Hepatocyte (in vitro differentiated cells): ENCODE results near the gene CPED1. TPM values are rescaled to one million over a fixed set of nuclear protein-coding genes. Genes with fewer than 3 reads are reported as not detected.

Experiments used
- DNase-seq: peaks from one replicate; pipeline ENCODE4 v3.0.0-alpha.2; 2016; ENCODE audit warnings: low spot score
- H2AFZ ChIP-seq: fragments of 200-600 bp; sonication (generic); 2 replicates; pipeline ENCODE4 v1.6.0; 2016; ENCODE audit warnings: antibody characterized with exemption, mild to moderate bottlenecking
- H3K27ac ChIP-seq: fragments of 200-600 bp; sonication (generic); 2 replicates; pipeline ENCODE4 v1.5.1; 2016; ENCODE audit warnings: mild to moderate bottlenecking
- H3K27me3 ChIP-seq: fragments of 200-600 bp; sonication (generic); 2 replicates; pipeline ENCODE4 v1.6.1; 2016
- H3K36me3 ChIP-seq: fragments of 200-600 bp; sonication (generic); replicated peaks from 2 replicates; pipeline ENCODE4 v1.5.1; 2016; ENCODE audit warnings: low read depth; ENCODE audit not compliant: insufficient read depth
- H3K4me1 ChIP-seq: fragments of 200-600 bp; sonication (generic); 2 replicates; pipeline ENCODE4 v1.5.1; 2016; ENCODE audit warnings: mild to moderate bottlenecking, moderate library complexity; ENCODE audit not compliant: insufficient read depth
- H3K4me2 ChIP-seq: fragments of 200-600 bp; sonication (generic); 2 replicates; pipeline ENCODE4 v1.6.0; 2016
- H3K4me3 ChIP-seq: fragments of 200-600 bp; sonication (generic); 2 replicates; pipeline ENCODE4 v1.5.1; 2016; ENCODE audit warnings: mild to moderate bottlenecking
- H3K79me2 ChIP-seq: fragments of 200-600 bp; sonication (generic); 2 replicates; pipeline ENCODE4 v1.6.0; 2017; ENCODE audit warnings: mild to moderate bottlenecking
- H3K9me2 ChIP-seq: fragments of 200-600 bp; sonication (generic); replicated peaks from 2 replicates; pipeline ENCODE4 v1.6.0; 2017; ENCODE audit warnings: mild to moderate bottlenecking; ENCODE audit not compliant: insufficient read depth
- H3K9me3 ChIP-seq: fragments of 200-600 bp; sonication (generic); 2 replicates; pipeline ENCODE4 v1.5.1; 2016; ENCODE audit warnings: low read depth, mild to moderate bottlenecking
- H4K20me1 ChIP-seq: fragments of 200-600 bp; sonication (generic); 2 replicates; pipeline ENCODE4 v1.6.0; 2016; ENCODE audit warnings: mild to moderate bottlenecking; ENCODE audit not compliant: insufficient read depth, poor library complexity, severe bottlenecking
- CTCF ChIP-seq: fragments of 200-600 bp; sonication (generic); IDR thresholded peaks from 2 replicates; pipeline ENCODE4 v1.5.1; 2016; ENCODE audit warnings: antibody characterized with exemption, mild to moderate bottlenecking; ENCODE audit not compliant: poor library complexity
- EZH2 ChIP-seq: fragments of 200-600 bp; sonication (generic); IDR thresholded peaks from 2 replicates; pipeline ENCODE4 v1.6.1; 2016; ENCODE audit warnings: antibody characterized with exemption, mild to moderate bottlenecking, borderline replicate concordance
- EZH2phosphoT487 ChIP-seq: fragments of 200-600 bp; sonication (generic); IDR thresholded peaks from one replicate; pipeline ENCODE4 v1.6.1; 2018; ENCODE audit warnings: antibody characterized with exemption, mild to moderate bottlenecking, low read depth, moderate library complexity; ENCODE audit not compliant: unreplicated experiment, severe bottlenecking
- WGBS: methylation state at CpG from one replicate; pipeline ENCODE4 v1.1.6; 2016; ENCODE audit warnings: low lambda C conversion rate; ENCODE audit errors: missing lambda C conversion rate; 5-methylcytosine and 5-hydroxymethylcytosine counted together
- polyA plus RNA-seq: library from polyadenylated mRNA; unstranded; fragments of >200 nt; fragmentation: Nextera tagmentation; extraction: Ambion mirVana; gene quantifications from 2 replicates; pipeline ENCODE4 v1.2.1, GENCODE V29; 2016
- total RNA-seq: library from RNA; depleted of rRNA; stranded (reverse); fragments of >200 nt; gene quantifications from 2 replicates; pipeline ENCODE4 v1.2.3, GENCODE V29; 2014

CPED1 gene
- total and polyA plus RNA-seq, 2 experiments from 2014 or later, result 10.1 to 30.5 TPM

- Histone ChIP-seq H3K27me3 (no peaks in the 10 kb centered on the region), H3K4me1 (peaks cover 3% of the 10 kb centered on the region), H4K20me1 (no peaks in the 10 kb centered on the region), H3K4me2 (peak overlapping the region; percentile 86), H3K9me2 (no peaks in the 10 kb centered on the region), H3K27ac (peak overlapping the region; percentile 89), H2AFZ (no peak overlapping the region), H3K9me3 (no peaks in the 10 kb centered on the region), H3K79me2 (peaks cover 37% of the 10 kb centered on the region), H3K36me3 (no peaks in the 10 kb centered on the region), H3K4me3 (peak overlapping the region; percentile 11)
- 65% methylated on average over 1 of the region's 1 CpG for WGBS
- TF ChIP-seq CTCF (no peak), EZH2phosphoT487 (no peak), EZH2 (no peak)
- no peak for DNase-seq
Observed at GRCh38 chr7:120991161-120991560, 2.6 kb downstream of the CPED1 start.

GRCh38 chr7:120991581-120991980 lies 3.1 kb downstream of the CPED1 start:
- 41% methylated on average over 2 of the region's 2 CpGs for WGBS
- peak overlapping the region; percentile 11 for H3K4me3 ChIP-seq
- TF ChIP-seq EZH2phosphoT487 (no peak), EZH2 (no peak), CTCF (no peak)

GRCh38 chr7:120992272-120992964 lies 3.9 kb downstream of the CPED1 start:
- peaks cover 41% of the 10 kb centered on the region for H3K79me2 ChIP-seq
- no peaks in the 10 kb centered on the region for H3K9me3 ChIP-seq
- no peaks in the 10 kb centered on the region for H4K20me1 ChIP-seq
- H3K9me2 ChIP-seq, result no peaks in the 10 kb centered on the region
- peaks cover 3% of the 10 kb centered on the region for H3K4me1 ChIP-seq
- no peaks in the 10 kb centered on the region for H3K27me3 ChIP-seq
- peak overlapping the region; percentile 89 for H3K27ac ChIP-seq
- H3K4me2 ChIP-seq, result peak overlapping the region; percentile 86
- H3K36me3 ChIP-seq, result no peaks in the 10 kb centered on the region
- H2AFZ ChIP-seq, result no peak overlapping the region
- TF ChIP-seq CTCF (no peak), EZH2 (no peak), EZH2phosphoT487 (no peak)
- no peak for DNase-seq
- peak overlapping the region; percentile 11 for H3K4me3 ChIP-seq

More at GRCh38 chr7:120991581-120991980, 3.1 kb downstream of the CPED1 start:
- Histone ChIP-seq H4K20me1 (no peaks in the 10 kb centered on the region), H3K27ac (peak overlapping the region; percentile 89), H3K79me2 (peaks cover 37% of the 10 kb centered on the region), H3K9me3 (no peaks in the 10 kb centered on the region), H2AFZ (no peak overlapping the region), H3K36me3 (no peaks in the 10 kb centered on the region), H3K4me1 (peaks cover 3% of the 10 kb centered on the region), H3K9me2 (no peaks in the 10 kb centered on the region), H3K4me2 (peak overlapping the region; percentile 86), H3K27me3 (no peaks in the 10 kb centered on the region)
- DNase-seq, result no peak

GRCh38 chr7:120992965-120993494 lies 4.5 kb downstream of the CPED1 start:
- TF ChIP-seq EZH2 (no peak), EZH2phosphoT487 (peak; percentile 47), CTCF (no peak)
- H3K4me1 ChIP-seq, result peaks cover 5% of the 10 kb centered on the region
- no peaks in the 10 kb centered on the region for H3K9me2 ChIP-seq
- H3K27ac ChIP-seq, result peak overlapping the region; percentile 89
- DNase-seq, result no peak
- H3K36me3 ChIP-seq, result no peaks in the 10 kb centered on the region
- no peak overlapping the region for H2AFZ ChIP-seq
- H3K4me2 ChIP-seq, result peak overlapping the region; percentile 86
- H3K79me2 ChIP-seq, result peaks cover 43% of the 10 kb centered on the region
- no peak overlapping the region for H3K4me3 ChIP-seq
- no peaks in the 10 kb centered on the region for H3K27me3 ChIP-seq
- no peaks in the 10 kb centered on the region for H3K9me3 ChIP-seq
- H4K20me1 ChIP-seq, result no peaks in the 10 kb centered on the region
